ENCODE measurements around the gene SORT1. TPM values are rescaled to one million over a fixed set of nuclear protein-coding genes. Genes with fewer than 3 reads are reported as not detected.

SORT1 gene
- total and polyA plus RNA-seq, 2 of the 13 experiments (the other 11 are each of a cell fraction or from before 2014, with no cell fraction given): 32.4 to 93.0 TPM

DNA sequence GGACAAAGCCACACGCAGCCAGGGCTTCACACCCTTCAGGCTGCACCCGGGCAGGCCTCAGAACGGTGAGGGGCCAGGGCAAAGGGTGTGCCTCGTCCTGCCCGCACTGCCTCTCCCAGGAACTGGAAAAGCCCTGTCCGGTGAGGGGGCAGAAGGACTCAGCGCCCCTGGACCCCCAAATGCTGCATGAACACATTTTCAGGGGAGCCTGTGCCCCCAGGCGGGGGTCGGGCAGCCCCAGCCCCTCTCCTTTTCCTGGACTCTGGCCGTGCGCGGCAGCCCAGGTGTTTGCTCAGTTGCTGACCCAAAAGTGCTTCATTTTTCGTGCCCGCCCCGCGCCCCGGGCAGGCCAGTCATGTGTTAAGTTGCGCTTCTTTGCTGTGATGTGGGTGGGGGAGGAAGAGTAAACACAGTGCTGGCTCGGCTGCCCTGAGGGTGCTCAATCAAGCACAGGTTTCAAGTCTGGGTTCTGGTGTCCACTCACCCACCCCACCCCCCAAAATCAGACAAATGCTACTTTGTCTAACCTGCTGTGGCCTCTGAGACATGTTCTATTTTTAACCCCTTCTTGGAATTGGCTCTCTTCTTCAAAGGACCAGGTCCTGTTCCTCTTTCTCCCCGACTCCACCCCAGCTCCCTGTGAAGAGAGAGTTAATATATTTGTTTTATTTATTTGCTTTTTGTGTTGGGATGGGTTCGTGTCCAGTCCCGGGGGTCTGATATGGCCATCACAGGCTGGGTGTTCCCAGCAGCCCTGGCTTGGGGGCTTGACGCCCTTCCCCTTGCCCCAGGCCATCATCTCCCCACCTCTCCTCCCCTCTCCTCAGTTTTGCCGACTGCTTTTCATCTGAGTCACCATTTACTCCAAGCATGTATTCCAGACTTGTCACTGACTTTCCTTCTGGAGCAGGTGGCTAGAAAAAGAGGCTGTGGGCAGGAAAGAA, 122.9 kb downstream of the SORT1 start (continued):
- TF ChIP-seq SKI (IDR thresholded peaks at IDR 0.05; ENCODE audit: partially characterized antibody) (no peak), ZNF839 (CRISPR knock-in tag; IDR thresholded peaks at IDR 0.05; ENCODE audit: borderline replicate concordance) (no peak), PRPF4 (IDR thresholded peaks at IDR 0.05; ENCODE audit: low read depth, low read length, poor library complexity, severe bottlenecking) (no peak), ZNF768 (CRISPR knock-in tag; IDR thresholded peaks at IDR 0.05) (peak; percentile 14; the same call in 1 of the 2 replicates), ELF1 (CRISPR knock-in tag; IDR thresholded peaks at IDR 0.05) (no peak), HIVEP1 (CRISPR knock-in tag; IDR thresholded peaks at IDR 0.05) (no peak), EHMT2 (IDR thresholded peaks at IDR 0.05; ENCODE audit: borderline replicate concordance, low read depth, low read length) (no peak), ZNF205 (CRISPR knock-in tag; IDR thresholded peaks at IDR 0.05) (peak; percentile 77; the same call in 1 of the 2 replicates), POLR2AphosphoS2 (IDR thresholded peaks at IDR 0.05; ENCODE audit: low read depth, low read length) (no peak), ZNF431 (CRISPR knock-in tag; IDR thresholded peaks at IDR 0.05; ENCODE audit: borderline replicate concordance, low read depth) (no peak), RNF2 (conservative IDR thresholded peaks at IDR 0.05; ENCODE audit: low read depth) (no peak), HMG20A (CRISPR knock-in tag; IDR thresholded peaks at IDR 0.05; ENCODE audit: borderline replicate concordance) (0 out of 2 replicates have a peak, but pooled peaks have one; percentile 53), SP1 (IDR thresholded peaks at IDR 0.05) (no peak), SP1 (CRISPR knock-in tag; IDR thresholded peaks at IDR 0.05) (0 out of 2 replicates have a peak, but pooled peaks have one; percentile 39), STAG1 (CRISPR knock-in tag; IDR thresholded peaks at IDR 0.05) (peak; percentile 27; the same call in 1 of the 2 replicates), BCL6 (CRISPR knock-in tag; IDR thresholded peaks at IDR 0.05) (peak; percentile 51; the same call in 1 of the 2 replicates), PHF20 (CRISPR knock-in tag; IDR thresholded peaks at IDR 0.05) (no peak), RFXAP (CRISPR knock-in tag; IDR thresholded peaks at IDR 0.05; ENCODE audit: borderline replicate concordance) (no peak; the same call in 1 of the 2 replicates), ZNF891 (CRISPR knock-in tag; IDR thresholded peaks at IDR 0.05) (peak; percentile 44; the same call in 1 of the 2 replicates)
- TF ChIP-seq, protein P1, sequence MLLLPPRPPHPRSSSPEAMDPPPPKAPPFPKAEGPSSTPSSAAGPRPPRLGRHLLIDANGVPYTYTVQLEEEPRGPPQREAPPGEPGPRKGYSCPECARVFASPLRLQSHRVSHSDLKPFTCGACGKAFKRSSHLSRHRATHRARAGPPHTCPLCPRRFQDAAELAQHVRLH (CRISPR knock-in tag; IDR thresholded peaks at IDR 0.05; ENCODE audit: borderline replicate concordance, low read depth): no peak
- TF ChIP-seq, protein P2, sequence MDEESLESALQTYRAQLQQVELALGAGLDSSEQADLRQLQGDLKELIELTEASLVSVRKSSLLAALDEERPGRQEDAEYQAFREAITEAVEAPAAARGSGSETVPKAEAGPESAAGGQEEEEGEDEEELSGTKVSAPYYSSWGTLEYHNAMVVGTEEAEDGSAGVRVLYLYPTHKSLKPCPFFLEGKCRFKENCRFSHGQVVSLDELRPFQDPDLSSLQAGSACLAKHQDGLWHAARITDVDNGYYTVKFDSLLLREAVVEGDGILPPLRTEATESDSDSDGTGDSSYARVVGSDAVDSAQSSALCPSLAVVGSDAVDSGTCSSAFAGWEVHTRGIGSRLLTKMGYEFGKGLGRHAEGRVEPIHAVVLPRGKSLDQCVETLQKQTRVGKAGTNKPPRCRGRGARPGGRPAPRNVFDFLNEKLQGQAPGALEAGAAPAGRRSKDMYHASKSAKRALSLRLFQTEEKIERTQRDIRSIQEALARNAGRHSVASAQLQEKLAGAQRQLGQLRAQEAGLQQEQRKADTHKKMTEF (CRISPR knock-in tag; IDR thresholded peaks at IDR 0.05): peak; percentile 72
- TF ChIP-seq, protein P3, sequence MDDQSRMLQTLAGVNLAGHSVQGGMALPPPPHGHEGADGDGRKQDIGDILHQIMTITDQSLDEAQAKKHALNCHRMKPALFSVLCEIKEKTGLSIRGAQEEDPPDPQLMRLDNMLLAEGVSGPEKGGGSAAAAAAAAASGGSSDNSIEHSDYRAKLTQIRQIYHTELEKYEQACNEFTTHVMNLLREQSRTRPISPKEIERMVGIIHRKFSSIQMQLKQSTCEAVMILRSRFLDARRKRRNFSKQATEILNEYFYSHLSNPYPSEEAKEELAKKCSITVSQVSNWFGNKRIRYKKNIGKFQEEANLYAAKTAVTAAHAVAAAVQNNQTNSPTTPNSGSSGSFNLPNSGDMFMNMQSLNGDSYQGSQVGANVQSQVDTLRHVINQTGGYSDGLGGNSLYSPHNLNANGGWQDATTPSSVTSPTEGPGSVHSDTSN (CRISPR knock-in tag; IDR thresholded peaks at IDR 0.05; ENCODE audit: borderline replicate concordance): 0 out of 2 replicates have a peak, but pooled peaks have one; percentile 67
- TF ChIP-seq, protein P4, sequence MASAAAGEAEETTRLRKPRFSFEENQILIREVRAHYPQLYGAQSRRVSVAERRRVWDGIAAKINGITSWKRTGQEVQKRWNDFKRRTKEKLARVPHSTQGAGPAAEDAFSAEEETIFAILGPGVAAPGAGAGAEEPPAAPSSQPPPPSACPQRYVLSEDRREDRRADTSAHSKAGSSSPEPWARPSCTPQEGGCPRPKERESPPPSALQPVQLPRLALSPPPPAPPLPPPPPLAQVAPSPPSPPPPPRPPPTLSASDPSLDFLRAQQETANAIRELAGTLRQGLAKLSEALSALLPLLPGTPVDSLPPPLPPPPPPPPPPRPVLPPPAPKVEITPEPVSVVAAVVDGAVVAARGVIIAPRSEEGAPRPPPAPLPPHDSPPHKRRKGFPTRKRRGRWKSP (CRISPR knock-in tag; IDR thresholded peaks at IDR 0.05): peak; percentile 71; the same call in 1 of the 2 replicates
